GM18505 (cell line): ENCODE data around the gene NTHL1.

Experiments
- ATAC-seq: cut with Tn5 transposase; IDR thresholded peaks from one replicate; pipeline ENCODE4 v1.9.1; 2021; ENCODE audit not compliant: unreplicated experiment
- POLR2A ChIP-seq: IDR thresholded peaks from 4 replicates; pipeline ENCODE4 v1.6.1; 2011; ENCODE audit warnings: borderline replicate concordance; ENCODE audit not compliant: insufficient read depth, insufficient read length; ENCODE audit errors: extremely low read depth

NTHL1 gene

GRCh38 chr16:2088759-2089358, 41.2 kb upstream of the NTHL1 start:
- no peak for TF ChIP-seq POLR2A
- ATAC-seq, result no peak

- no peak for ATAC-seq
- TF ChIP-seq POLR2A, result no peak
Measured at GRCh38 chr16:2087748-2088631, 40.4 kb upstream of the NTHL1 start.

GRCh38 chr16:2086812-2087747, 39.4 kb upstream of the NTHL1 start:
- ATAC-seq, result no peak
- TF ChIP-seq POLR2A, result no peak

- ATAC-seq, result no peak
- TF ChIP-seq POLR2A, result no peak
Measured at GRCh38 chr16:2086106-2086742, 38.6 kb upstream of the NTHL1 start.

- TF ChIP-seq POLR2A, result no peak
- no peak for ATAC-seq
Measured at GRCh38 chr16:2085669-2086068, 38.0 kb upstream of the NTHL1 start.

- no peak for TF ChIP-seq POLR2A
- no peak for ATAC-seq
Measured at GRCh38 chr16:2084895-2085625, 37.4 kb upstream of the NTHL1 start.

GRCh38 chr16:2083876-2084780, 36.5 kb upstream of the NTHL1 start:
- ATAC-seq, result no peak
- TF ChIP-seq POLR2A, result no peak

- no peak for TF ChIP-seq POLR2A
- ATAC-seq, result no peak
Measured at GRCh38 chr16:2083409-2083808, 35.8 kb upstream of the NTHL1 start.

GRCh38 chr16:2082983-2083364, 35.3 kb upstream of the NTHL1 start:
- ATAC-seq, result no peak
- TF ChIP-seq POLR2A, result no peak

GRCh38 chr16:2082171-2082982, 34.7 kb upstream of the NTHL1 start:
- TF ChIP-seq POLR2A, result no peak
- ATAC-seq, result no peak
